ENCODE results near the gene PVALEF.
"Not testable (repeated sequence)": the region's sequence is repeated elsewhere in the genome, so short reads cannot be mapped to it uniquely, and the experiment has no call there.

PVALEF gene

DNA sequence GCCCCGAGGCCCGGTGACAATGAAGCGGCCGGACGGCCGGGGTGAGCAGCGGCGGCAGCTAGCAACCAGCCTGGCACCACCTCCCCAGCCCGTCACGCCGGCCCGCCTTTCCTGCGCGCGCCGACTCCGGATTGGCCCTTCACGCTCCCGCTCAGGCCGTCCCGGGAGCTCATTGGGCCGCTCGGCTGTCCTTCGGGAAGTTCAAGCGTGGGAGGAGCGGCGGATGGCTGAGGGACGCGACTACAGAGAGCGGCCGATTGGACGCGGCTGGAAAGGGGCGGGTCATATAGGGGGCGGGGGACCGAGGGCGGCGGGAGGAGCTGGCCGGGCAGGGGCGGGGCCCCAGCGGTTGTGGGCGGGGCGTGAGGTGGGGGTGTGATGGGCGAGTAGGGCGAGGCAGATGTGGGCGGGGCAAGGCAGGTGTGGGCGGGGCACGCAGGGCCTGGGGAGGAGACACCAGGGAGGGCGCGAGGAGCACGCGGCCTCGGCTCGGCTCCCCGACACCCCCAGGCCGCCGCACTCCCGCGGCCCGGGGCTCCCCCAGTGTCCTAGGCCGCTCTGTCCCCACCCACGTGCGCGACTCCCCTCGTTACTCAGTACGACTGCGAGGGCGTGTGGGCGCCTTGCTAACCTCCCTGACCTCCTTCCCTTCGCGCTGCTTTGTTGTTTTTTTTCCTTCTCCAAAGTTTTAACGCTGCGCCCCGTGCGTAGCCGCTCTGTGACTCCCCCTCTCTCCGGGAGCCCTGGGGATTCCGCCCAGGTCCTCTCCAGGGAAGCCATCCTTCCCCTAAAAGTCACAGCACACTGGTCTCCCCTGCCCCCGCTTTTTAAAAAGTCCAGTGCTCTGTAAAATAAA, 57.8 kb downstream of the PVALEF start, which contains the start of gene CEP131:
CEP131 (minus strand) TSS at position 60 of the 856 bp plus-strand sequence. CDS start 2,909 bp downstream, outside the sequence.
- DNase-seq = peak; percentile 92

DNA sequence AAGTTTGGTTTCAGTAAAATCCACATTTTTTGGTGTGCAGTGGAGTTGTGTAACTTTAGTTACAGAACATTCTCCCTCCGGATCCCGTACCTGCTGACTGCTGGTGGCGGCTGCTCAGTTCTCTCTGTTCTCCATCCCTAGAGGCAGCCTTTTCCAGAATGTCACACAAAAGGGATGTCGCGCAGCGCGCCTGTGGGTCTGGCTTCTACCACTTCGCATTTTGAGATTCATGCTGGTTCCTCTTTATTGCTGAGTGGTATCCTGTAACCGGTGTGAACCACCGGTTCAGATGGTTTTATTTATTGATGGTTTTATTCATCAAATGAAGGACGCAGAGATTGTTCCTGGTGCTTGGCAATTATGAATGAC, 58.4 kb downstream of the PVALEF start:
- DNase-seq = no peak

DNA sequence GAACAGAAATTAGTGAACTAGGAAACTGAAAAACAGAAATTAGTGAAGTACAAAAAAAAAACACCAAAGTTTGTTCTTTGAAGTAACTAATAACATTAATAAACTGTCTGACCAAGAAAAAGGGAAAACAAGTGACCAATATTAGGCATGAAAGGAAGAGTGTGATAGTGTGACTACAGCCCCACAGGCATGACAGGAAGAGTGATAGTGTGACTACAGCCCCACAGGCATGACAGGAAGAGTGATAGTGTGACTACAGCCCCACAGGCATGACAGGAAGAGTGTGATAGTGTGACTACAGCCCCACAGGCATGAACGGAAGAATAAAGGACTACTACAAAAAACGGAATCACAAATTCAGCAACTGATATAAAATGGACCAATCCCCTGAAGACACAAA, 62.3 kb downstream of the PVALEF start:
- not testable (repeated sequence) for DNase-seq

DNA sequence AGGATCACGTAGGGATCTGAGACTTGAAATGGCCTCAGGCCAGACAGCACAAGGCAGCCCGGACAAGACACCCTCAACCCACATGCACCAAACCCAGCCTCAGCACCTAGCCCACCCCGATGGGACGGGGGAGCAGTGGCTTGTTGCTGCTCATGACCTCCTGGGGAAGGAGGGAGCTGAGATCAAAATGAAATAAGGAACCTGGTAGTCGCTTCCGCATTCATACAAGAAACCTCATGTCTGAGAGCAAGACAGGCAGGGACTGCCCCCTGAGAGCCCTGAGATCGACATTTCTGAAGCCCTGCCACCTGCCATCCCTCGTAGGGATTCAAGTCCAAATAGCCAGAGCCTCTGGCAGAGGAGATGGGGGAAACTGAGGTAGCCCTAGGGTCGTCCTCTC, 63.1 kb downstream of the PVALEF start:
- DNase-seq = no peak

DNA sequence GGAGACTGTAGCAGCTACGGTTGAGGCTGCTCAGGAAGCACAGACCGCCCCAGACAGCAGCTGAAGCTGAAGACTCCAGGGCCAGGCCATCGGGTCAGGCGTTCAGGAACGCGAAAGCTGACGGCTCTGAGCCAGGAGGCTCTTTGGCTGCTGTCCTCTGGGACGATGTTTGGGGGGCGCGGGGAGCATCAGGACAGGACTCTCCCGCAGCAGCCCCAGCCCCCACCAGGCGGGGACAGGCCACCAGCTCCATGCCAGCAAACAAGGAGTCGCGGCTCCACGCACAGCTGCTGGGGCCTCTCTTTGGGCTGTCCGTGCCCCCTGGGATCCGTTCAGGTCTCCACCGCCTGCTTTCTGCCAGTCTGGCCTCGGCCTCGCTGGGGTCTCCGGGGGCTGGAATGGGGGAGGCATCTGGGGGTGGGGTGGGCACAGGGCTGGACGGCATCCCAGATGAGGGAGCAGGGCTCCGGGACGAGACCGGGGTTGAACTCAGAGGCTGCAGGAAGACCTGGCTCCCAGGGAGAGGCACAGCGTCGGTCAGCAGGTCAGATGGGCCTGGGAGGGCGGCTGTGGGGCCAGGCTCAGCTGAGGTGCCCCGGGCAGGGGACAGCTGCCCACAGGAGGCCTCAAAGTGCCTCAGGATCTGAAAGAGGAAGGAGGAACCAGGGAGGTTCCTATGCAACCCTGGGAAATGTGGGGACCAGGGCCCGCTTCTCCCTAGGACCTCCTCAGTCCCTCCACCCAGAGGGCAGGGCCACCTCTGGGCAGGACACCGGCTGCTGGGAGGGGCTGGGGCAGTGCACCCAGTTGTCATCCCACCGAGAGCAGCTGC, 63.7 kb downstream of the PVALEF start:
- no peak for DNase-seq

DNA sequence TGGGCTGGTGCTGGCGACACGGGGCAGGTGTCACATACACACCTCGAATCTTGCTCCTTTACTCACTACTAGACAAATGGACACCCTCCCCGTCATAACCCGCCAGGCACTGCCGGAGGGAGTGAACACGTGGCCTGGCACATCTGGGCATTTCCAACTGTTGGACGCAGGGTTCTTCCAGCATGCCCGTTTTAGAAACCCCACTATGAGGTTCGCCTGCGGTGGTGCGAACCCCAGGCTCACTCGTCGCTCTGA, 64.3 kb downstream of the PVALEF start:
- no peak for DNase-seq

DNA sequence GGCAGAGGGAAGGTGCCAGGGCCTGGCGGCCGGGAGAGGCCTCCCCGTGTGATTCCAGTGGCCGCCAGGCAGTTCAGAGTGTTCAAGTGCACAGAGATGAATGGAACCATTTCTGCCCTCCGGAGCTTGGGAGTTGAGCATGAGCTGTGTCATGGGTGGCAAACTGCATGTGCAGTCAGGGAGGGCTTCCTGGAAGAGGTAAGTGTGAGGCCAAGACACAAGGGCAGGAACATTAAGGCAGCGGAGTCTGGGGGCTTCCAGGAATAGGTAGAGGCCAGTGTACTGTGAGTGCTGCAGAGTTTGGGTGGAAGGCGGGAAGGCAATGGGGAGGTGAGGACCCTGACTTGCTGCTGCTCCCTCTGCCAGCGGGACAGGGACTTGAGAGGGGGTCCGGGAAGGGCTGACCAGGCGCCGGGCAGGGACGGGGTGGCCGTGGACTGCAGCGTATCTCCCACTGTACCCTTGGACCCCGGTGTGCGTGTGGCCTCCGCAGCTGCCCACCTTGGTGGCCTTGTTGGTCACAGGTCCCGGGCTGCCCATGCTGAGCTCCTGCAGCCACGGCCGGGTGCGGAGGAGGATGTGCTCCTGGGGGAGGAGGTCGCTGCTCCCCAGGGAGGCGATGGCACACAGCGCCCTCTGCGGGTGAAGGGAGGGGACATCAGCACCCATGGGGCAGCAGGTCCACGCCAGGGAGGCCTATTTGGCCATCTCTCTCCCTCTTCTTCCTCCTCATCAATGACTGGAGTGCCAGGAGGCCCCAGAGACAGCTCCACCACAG, 64.9 kb downstream of the PVALEF start:
- DNase-seq = no peak

DNA sequence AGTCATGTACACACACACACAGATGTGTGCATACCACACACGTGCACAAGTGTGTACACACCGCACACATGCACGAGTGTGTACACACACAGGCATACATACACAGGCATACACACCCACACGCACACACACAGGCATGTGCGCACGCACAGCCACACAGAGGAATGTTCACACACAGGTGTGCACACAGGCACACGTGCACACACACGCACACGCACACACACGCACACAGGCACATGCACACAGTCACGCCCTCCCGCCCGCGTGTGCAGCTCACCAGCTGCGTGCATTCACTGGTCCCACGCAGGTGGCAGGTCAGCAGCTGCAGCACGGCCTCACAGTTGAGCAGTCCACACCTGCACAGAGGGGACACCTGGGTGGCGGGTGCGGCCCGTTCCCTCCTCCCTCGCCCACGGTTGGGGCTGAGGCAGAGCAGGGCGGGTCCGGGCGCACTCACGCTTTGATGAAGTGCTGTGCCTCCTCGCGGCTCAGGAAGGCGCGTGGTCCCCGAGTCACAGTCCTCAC, 65.9 kb downstream of the PVALEF start:
- no peak for DNase-seq

DNA sequence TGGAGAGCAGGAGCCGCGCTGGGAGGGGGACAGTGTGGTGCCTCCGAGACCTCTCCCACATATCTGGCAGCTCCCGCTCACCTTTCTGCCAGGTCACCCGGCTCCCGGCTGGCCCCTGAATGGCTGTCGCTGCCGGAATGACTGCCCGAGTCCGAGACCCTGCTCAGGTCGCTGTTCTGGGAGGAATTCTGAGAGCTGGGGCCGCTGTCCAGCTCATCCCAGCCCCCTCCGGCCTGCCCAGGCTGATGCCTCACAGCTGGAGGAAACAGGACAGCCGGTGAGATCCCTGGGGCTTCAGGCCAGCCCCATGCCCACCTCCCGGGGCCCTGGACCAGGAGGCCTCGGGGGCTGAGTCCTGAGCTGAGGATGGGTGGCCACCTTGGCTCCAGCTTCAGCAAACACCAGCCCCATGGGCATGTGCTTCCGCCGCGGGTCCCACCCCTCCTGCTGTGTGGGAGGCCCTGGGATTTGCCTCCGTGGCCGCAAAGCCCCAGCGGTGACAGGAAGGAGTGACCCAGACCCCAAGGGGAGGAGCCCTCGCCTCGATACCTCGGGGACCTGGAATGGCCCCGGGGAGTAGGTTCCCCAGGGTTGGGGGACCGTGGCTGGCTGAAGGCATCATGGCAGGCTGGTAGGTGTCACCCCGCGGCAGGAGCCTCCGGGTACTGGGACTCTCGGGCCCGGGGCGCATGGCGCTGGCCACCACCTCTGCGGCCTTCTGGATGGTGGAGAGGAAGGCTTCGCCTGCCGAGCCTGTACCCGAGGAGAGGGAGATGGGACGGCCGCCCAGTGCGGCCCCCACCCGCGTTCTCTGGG, 66.7 kb downstream of the PVALEF start:
- DNase-seq = no peak

Measured in kidney glomerular epithelial cell (primary cell).